ENCODE measurements around the gene ROCK2.
"Not testable (repeated sequence)": the region's sequence is repeated elsewhere in the genome, so short reads cannot be mapped to it uniquely, and the experiment has no call there.

Gene ROCK2

DNA sequence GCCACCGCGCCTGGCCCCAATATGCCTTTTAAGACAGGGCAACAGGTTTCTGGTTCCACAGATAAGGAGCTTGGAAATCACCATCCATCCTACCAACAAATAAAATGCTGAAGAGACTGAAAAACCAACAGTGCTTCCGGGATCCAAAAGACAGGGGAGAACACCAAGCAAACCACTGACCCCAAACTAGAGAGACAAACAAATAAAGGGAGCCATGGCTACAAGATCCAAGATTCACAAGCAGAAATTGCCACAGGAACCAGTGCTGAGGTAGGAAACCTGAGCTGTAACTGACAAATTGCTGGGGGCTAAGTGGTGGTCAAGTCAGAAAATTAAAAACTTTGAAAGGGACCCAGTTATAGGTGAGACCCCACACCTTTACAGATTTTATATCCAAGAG, 76.5 kb downstream of the ROCK2 start:
- DNase-seq (ENCODE audit: low read depth), result no peak

DNA sequence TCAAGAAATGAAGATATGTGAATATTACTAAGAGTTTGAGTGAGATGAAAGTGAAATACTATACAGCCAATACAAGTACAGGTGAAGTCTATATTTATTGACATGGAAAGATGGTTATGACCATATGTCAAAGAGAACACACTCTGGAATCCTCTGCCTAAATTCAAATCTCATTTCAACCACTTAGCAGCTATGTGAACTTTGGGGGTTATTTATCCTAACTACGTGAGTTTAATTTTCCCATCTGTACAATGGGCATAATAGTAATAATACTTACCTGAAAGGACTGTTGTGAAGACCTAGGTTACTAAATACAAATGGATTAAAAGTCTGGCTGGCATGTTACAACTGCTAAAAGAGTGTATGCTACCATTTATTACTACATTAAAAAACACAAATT, 79.6 kb downstream of the ROCK2 start:
- DNase-seq (ENCODE audit: low read depth), result no peak

- no peak for DNase-seq (ENCODE audit: low read depth)
These were observed 80.4 kb downstream of the ROCK2 start for GRCh38 chr2:11264007-11264406.

DNA sequence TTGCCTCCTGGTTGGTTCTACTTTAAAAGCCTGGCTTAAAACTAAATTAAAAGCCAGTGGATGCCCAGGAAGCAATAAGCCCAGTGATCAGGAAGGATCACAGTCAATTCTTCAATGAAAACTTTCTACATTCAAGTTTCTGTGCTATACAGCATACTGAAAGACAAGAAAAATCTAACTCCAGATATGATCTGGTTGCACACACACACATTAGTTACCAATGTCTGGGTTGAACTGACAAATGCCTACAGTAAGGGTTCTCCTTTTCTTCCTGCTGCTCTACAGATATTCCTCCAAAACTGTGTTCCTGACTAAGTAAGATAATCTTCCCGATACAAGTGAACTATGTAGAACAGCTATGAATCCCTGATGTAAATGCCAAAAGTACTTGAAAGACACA, 81.3 kb downstream of the ROCK2 start:
- no peak for DNase-seq (ENCODE audit: low read depth)

GRCh38 chr2:11262438-11262837, 82.0 kb downstream of the ROCK2 start:
- DNase-seq (ENCODE audit: low read depth), result not testable (repeated sequence)

GRCh38 chr2:11261564-11261963, 82.9 kb downstream of the ROCK2 start:
- not testable (repeated sequence) for DNase-seq (ENCODE audit: low read depth)

GRCh38 chr2:11260979-11261378, 83.5 kb downstream of the ROCK2 start:
- DNase-seq (ENCODE audit: low read depth), result no peak

DNA sequence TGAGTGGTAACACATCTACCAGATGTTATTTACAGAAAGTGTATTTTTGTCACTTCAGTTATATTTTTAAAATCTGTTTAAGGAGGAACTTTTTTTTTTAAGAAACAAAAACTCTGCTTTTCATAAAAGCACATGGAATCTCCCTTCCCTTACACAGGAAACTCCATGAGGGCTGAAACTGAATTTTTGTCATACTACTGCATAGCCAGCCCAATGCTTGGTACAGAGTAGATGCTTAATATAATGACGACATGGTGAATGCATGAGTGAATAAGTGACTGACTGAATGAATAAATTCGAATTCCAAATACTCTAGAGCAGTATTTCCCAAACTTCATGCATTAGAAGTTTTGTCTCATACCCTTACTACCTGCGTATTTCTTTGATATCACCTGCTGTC, 86.5 kb downstream of the ROCK2 start:
- no peak for DNase-seq (ENCODE audit: low read depth)

DNA sequence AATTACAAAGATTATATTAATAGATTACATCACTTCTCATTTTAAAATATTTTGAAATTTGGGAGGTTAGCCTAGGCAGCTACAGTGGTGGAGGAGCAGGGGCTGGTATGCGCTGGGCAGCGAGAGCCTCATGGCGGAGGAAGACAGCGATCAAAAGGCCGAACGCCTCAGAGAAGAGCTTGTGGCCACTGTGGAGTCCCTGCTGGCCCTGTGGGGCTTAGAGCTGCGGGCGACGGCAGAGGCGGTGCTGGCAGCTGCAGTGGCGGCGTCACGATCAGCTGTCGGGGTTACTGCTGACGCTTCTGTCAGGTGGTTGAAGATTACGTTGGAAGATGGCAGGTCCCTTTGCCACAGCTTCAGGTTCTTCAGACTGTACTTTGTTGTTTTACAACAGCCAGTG, 87.4 kb downstream of the ROCK2 start:
- no peak for DNase-seq (ENCODE audit: low read depth)

DNA sequence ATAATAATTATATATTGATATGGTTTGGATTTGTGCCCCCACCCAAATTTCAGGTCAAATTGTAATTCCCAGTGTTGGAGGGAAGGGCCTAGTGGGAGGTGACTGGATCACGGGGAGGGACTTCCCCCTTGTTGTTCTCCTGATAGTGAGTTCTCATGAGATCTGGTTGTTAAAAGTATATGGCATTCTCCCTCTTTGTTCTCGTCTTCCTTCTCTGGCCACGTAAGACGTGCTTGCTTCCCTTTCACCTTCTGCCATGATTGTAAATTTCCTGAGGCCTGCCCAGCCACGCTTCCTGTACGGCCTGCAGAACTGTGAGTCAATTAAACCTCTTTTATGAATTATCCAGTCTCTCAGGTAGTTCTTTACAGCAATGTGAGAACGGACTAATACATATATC, 88.3 kb downstream of the ROCK2 start:
- no peak for DNase-seq (ENCODE audit: low read depth)

GRCh38 chr2:11254100-11254536, 90.3 kb downstream of the ROCK2 start:
- DNase-seq (ENCODE audit: low read depth), result no peak

GRCh38 chr2:11252458-11252857, 92.0 kb downstream of the ROCK2 start:
- DNase-seq (ENCODE audit: low read depth), result not testable (repeated sequence)

DNA sequence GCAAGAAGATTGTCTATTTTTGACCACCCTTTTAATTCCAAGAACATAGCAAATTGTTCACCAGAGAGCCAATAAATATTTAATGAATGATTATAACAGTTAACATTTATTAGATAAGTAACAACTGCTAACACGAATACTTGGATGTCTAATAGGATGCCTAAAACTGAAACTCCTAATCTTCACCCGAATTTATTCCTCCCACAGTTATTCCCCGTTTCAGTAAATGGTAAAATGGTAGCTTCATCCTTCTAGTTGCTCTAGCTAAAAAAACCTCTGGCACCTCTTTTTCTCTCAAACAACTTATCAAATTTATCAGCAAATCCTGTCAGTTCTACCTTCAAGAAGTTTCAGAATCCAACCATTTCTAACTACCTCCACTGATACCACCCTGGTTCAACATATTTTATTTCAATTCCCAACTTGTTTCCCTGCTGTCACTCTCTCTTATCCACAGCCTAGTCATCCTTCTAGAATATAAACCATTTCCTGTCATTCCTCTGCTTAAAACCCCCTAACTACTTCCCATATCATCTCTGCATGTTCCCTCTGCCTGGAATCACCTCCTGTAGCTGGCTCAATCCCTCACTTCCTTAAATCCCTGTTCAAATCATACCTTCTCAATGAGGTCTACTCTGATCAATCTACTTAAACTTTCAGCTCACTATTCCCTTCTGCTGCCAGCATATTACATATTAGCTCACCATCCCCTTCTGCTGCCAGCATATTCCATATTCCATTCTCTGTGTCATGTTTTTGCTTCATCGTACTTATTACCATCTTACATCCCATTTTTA, 93.8 kb downstream of the ROCK2 start:
- no peak for DNase-seq (ENCODE audit: low read depth)

DNA sequence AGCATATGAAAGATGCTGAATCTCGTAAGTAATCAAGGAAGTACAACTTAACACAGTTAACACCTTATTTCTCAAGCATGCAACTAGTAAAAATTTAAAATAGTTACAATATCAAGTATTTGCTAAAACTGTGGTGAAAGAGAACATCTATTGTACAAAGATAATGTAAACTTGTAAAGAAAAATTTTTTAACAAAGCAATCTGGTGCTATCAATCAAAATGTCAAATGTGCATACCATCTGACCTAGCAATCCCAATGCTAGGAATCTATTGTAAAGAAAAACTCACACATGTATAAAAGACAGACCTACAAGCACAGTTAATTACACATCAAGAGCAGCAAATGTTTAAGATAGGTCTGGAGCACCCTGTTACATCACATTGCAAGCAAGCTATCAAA, 99.1 kb downstream of the ROCK2 start:
- DNase-seq (ENCODE audit: low read depth), result no peak

GRCh38 chr2:11244091-11244826, 100.2 kb downstream of the ROCK2 start:
- DNase-seq (ENCODE audit: low read depth), result no peak

DNA sequence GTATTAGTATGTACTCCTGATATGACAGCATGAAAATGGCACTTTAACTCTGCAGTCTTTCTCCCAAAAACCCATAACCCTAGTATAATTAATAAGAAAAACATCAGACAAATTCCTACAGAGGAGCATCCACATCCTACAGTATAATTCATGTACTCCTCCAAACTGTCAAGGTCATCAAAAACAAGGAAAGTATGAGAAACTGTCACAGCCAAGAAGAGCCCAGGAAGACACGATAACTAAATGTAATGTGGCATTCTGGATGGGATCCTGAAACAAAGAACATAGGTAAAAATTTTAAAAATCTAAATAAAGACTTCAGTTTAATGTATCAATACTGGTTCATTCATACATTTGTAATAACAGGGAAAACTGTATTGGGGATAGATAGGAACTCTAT, 100.9 kb downstream of the ROCK2 start:
- no peak for DNase-seq (ENCODE audit: low read depth)

DNA sequence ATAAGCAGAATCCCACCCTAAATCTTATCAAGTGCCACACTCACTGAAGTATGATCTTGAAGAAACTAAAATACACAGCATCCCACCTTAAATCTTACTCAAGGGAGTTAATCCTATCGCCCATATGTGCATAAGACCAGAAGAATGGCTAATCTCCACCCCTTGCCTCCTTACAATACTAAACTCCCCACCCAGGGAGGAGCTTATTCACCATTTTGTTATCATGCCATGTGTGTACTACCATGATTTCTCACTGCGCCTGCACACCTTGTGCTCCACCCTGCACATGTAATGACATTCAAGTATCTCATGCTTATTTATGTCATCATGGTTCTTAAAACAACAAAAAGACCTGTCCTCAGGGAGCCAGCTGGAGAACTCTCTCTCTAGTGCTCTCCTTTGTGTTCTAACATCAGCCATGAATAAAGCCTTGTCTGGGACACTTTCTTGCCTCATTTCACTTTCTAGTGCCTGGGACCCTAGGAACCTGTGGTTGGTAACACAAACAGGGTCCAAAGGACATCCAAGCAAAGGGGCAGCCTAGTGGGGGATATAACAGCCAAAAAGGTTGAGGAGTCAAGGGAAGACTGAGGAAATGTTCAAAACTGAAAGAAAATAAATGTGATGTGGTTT, 101.8 kb downstream of the ROCK2 start:
- DNase-seq (ENCODE audit: low read depth), result no peak

GRCh38 chr2:11241412-11242203, 102.8 kb downstream of the ROCK2 start:
- no peak for DNase-seq (ENCODE audit: low read depth)

- no peak for DNase-seq (ENCODE audit: low read depth)
These were observed 104.6 kb downstream of the ROCK2 start for GRCh38 chr2:11239666-11240462.

DNA sequence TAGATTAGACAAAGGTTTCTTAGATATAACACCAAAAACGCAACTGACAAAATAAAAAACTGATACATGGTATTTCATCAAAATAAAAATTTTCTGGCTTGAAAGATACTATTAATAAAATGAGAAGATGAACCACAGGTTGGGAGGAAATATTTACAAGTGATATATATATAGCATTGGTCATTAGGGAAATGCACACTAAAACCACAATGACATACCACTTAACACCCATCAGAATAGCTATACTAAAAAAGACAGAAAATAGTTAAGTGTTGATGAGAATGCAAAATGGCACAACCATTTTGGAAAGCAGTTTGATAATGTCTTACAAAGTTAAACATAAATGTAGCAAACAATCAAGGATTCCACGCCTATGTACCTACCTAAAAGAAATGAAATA, 105.3 kb downstream of the ROCK2 start:
- no peak for DNase-seq (ENCODE audit: low read depth)

GRCh38 chr2:11237122-11237521, 107.3 kb downstream of the ROCK2 start:
- DNase-seq (ENCODE audit: low read depth), result no peak

All from stimulated activated CD8-positive, alpha-beta memory T cell treated with anti-CD3 and anti-CD28 coated beads, Interleukin-7, amount 100 ng/mL, for 24 hours (primary cell).